ENCODE results near the gene PDZD8. TPM values are rescaled to one million over a fixed set of nuclear protein-coding genes. Genes with fewer than 3 reads are reported as not detected.
A peak's percentile ranks its signal among the peaks of the same experiment; 100 is the strongest.

The PDZD8 gene
- total and polyA plus RNA-seq, 2 experiments from 2014 or later, result 14.4 to 20.1 TPM

GRCh38 chr10:117342641-117343040 is 32.6 kb downstream of the PDZD8 start:
- in situ Hi-C loops (cut with MboI), result no loop called here
- peak overlapping the region; percentile 32 for H3K4me2 ChIP-seq (ENCODE audit: unreplicated experiment)
- H3K4me3 ChIP-seq, result no peak overlapping the region
- no peak overlapping the region for H3K9ac ChIP-seq
- peaks cover 4% of the 10 kb centered on the region for H4K20me1 ChIP-seq (ENCODE audit: insufficient read depth)
- H3K79me2 ChIP-seq (ENCODE audit: insufficient read depth), result peaks cover 93% of the 10 kb centered on the region
- H3K27me3 ChIP-seq (replicated peaks; ENCODE audit: insufficient read depth), result no peaks in the 10 kb centered on the region
- DNase-seq, result peak; percentile 73
- peaks cover 20% of the 10 kb centered on the region for H3F3A ChIP-seq (ENCODE audit: insufficient read depth)
- H3K9me2 ChIP-seq (ENCODE audit: insufficient read depth), result no peaks in the 10 kb centered on the region
- no peaks in the 10 kb centered on the region for H3K36me3 ChIP-seq (ENCODE audit: low read depth)
- no peaks in the 10 kb centered on the region for H3K9me3 ChIP-seq (ENCODE audit: low read depth)
- peak overlapping the region; percentile 73 for H3K27ac ChIP-seq
- H2AFZ ChIP-seq, result no peak overlapping the region
- WGBS, 2 experiments (ENCODE audit: low coverage in 1 of 2, low lambda C conversion rate in 2 of 2, missing lambda C conversion rate in 2 of 2), result 48 to 54% methylated on average over 5 of the region's 5 CpGs
- H3K4me1 ChIP-seq (ENCODE audit: insufficient read depth), result peaks cover 29% of the 10 kb centered on the region
- no peak for TF ChIP-seq EZH2phosphoT487 (IDR thresholded peaks at IDR 0.05; ENCODE audit: insufficient read depth, low read depth)
- no peak for TF ChIP-seq EZH2 (IDR thresholded peaks at IDR 0.05; ENCODE audit: insufficient read depth, poor library complexity, severe bottlenecking)

- no peaks in the 10 kb centered on the region for H3K36me3 ChIP-seq (ENCODE audit: low read depth)
- H3K27ac ChIP-seq, result no peak overlapping the region
- H3K4me3 ChIP-seq, result no peak overlapping the region
- in situ Hi-C loops (cut with MboI), result no loop called here
- H3K4me1 ChIP-seq (ENCODE audit: insufficient read depth), result peaks cover 29% of the 10 kb centered on the region
- H3K27me3 ChIP-seq (replicated peaks; ENCODE audit: insufficient read depth), result no peaks in the 10 kb centered on the region
- no peak for DNase-seq
- no peak overlapping the region for H3K4me2 ChIP-seq (ENCODE audit: unreplicated experiment)
- H3K9ac ChIP-seq, result no peak overlapping the region
- H3K9me3 ChIP-seq (ENCODE audit: low read depth), result no peaks in the 10 kb centered on the region
- TF ChIP-seq EZH2 (IDR thresholded peaks at IDR 0.05; ENCODE audit: insufficient read depth, poor library complexity, severe bottlenecking), result no peak
- no peak for TF ChIP-seq EZH2phosphoT487 (IDR thresholded peaks at IDR 0.05; ENCODE audit: insufficient read depth, low read depth)
- H3K79me2 ChIP-seq (ENCODE audit: insufficient read depth), result peaks cover 93% of the 10 kb centered on the region
- 96 to 99% methylated on average over 4 of the region's 4 CpGs for WGBS, 2 experiments (ENCODE audit: low coverage in 1 of 2, low lambda C conversion rate in 2 of 2, missing lambda C conversion rate in 2 of 2)
- H2AFZ ChIP-seq, result no peak overlapping the region
- H3F3A ChIP-seq (ENCODE audit: insufficient read depth), result peaks cover 20% of the 10 kb centered on the region
- H3K9me2 ChIP-seq (ENCODE audit: insufficient read depth), result no peaks in the 10 kb centered on the region
- no peaks in the 10 kb centered on the region; the same call in none of the 2 replicates for H4K20me1 ChIP-seq (ENCODE audit: insufficient read depth)
Measured at GRCh38 chr10:117341061-117341460, 34.2 kb downstream of the PDZD8 start.

- Histone ChIP-seq H3K9me2 (ENCODE audit: insufficient read depth) (no peaks in the 10 kb centered on the region), H3K27me3 (replicated peaks; ENCODE audit: insufficient read depth) (no peaks in the 10 kb centered on the region), H3K9me3 (ENCODE audit: low read depth) (no peaks in the 10 kb centered on the region), H3K4me2 (ENCODE audit: unreplicated experiment) (no peak overlapping the region), H2AFZ (no peak overlapping the region), H3K79me2 (ENCODE audit: insufficient read depth) (peaks cover 93% of the 10 kb centered on the region), H3K4me3 (no peak overlapping the region), H3F3A (ENCODE audit: insufficient read depth) (peaks cover 20% of the 10 kb centered on the region), H3K9ac (no peak overlapping the region), H3K36me3 (ENCODE audit: low read depth) (no peaks in the 10 kb centered on the region), H4K20me1 (ENCODE audit: insufficient read depth) (no peaks in the 10 kb centered on the region; the same call in none of the 2 replicates), H3K4me1 (ENCODE audit: insufficient read depth) (peaks cover 25% of the 10 kb centered on the region), H3K27ac (no peak overlapping the region)
- 88 to 92% methylated on average over 5 of the region's 5 CpGs for WGBS, 2 experiments (ENCODE audit: low coverage in 1 of 2, low lambda C conversion rate in 2 of 2, missing lambda C conversion rate in 2 of 2)
- in situ Hi-C loops (cut with MboI), result no loop called here
- TF ChIP-seq EZH2 (IDR thresholded peaks at IDR 0.05; ENCODE audit: insufficient read depth, poor library complexity, severe bottlenecking), result no peak
- TF ChIP-seq EZH2phosphoT487 (IDR thresholded peaks at IDR 0.05; ENCODE audit: insufficient read depth, low read depth), result no peak
- no peak for DNase-seq
Measured at GRCh38 chr10:117339979-117340378, 35.3 kb downstream of the PDZD8 start.

DNA sequence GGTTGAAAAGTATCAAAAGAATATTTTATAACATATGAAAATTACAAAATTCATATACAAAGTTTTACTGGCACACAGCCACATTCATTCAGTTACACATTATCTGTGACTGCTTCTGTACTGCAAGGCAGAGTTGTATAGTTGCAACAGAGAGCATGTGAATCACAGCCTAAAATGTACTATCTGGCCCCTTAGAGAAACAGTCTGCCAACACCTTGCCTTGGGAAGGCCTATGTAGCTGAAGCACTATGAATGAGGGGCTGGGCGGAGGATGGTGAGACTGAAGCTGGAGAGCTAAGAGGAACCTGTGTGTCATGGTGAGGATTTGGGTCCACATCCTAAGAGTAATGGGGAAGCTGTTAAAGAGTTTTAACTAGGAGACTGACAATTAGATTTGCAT is 35.7 kb downstream of the PDZD8 start:
- no peaks in the 10 kb centered on the region; the same call in none of the 2 replicates for H4K20me1 ChIP-seq (ENCODE audit: insufficient read depth)
- no peak overlapping the region for H3K27ac ChIP-seq
- TF ChIP-seq EZH2phosphoT487 (IDR thresholded peaks at IDR 0.05; ENCODE audit: insufficient read depth, low read depth), result no peak
- no peak overlapping the region for H3K4me3 ChIP-seq
- H2AFZ ChIP-seq, result no peak overlapping the region
- H3K79me2 ChIP-seq (ENCODE audit: insufficient read depth), result peaks cover 93% of the 10 kb centered on the region
- H3K27me3 ChIP-seq (replicated peaks; ENCODE audit: insufficient read depth), result no peaks in the 10 kb centered on the region
- no peak overlapping the region for H3K9ac ChIP-seq
- in situ Hi-C loops (cut with MboI), result no loop called here
- H3K4me1 ChIP-seq (ENCODE audit: insufficient read depth), result peaks cover 25% of the 10 kb centered on the region
- peaks cover 20% of the 10 kb centered on the region for H3F3A ChIP-seq (ENCODE audit: insufficient read depth)
- no peaks in the 10 kb centered on the region for H3K9me3 ChIP-seq (ENCODE audit: low read depth)
- no peak overlapping the region for H3K4me2 ChIP-seq (ENCODE audit: unreplicated experiment)
- no peaks in the 10 kb centered on the region for H3K36me3 ChIP-seq (ENCODE audit: low read depth)
- WGBS, 2 experiments (ENCODE audit: low coverage in 1 of 2, low lambda C conversion rate in 2 of 2, missing lambda C conversion rate in 2 of 2), result 93 to 100% methylated on average over 1 of the region's 1 CpG
- peak; percentile 53 for DNase-seq
- H3K9me2 ChIP-seq (ENCODE audit: insufficient read depth), result no peaks in the 10 kb centered on the region

GRCh38 chr10:117334926-117335325 is 40.3 kb downstream of the PDZD8 start:
- Histone ChIP-seq H3K36me3 (ENCODE audit: low read depth) (no peaks in the 10 kb centered on the region), H3K9ac (no peak overlapping the region), H3K4me2 (ENCODE audit: unreplicated experiment) (no peak overlapping the region), H4K20me1 (ENCODE audit: insufficient read depth) (peaks cover 6% of the 10 kb centered on the region; the same call in 1 of the 2 replicates), H3K4me3 (no peak overlapping the region), H3F3A (ENCODE audit: insufficient read depth) (no peaks in the 10 kb centered on the region; the same call in 1 of the 2 replicates), H3K27me3 (replicated peaks; ENCODE audit: insufficient read depth) (no peaks in the 10 kb centered on the region), H3K9me3 (ENCODE audit: low read depth) (no peaks in the 10 kb centered on the region), H3K27ac (no peak overlapping the region), H2AFZ (no peak overlapping the region), H3K4me1 (ENCODE audit: insufficient read depth) (peaks cover 10% of the 10 kb centered on the region; the same call in 1 of the 2 replicates), H3K9me2 (ENCODE audit: insufficient read depth) (no peaks in the 10 kb centered on the region), H3K79me2 (ENCODE audit: insufficient read depth) (peaks cover 100% of the 10 kb centered on the region)
- in situ Hi-C loops (cut with MboI), result no loop called here
- DNase-seq, result no peak
- TF ChIP-seq EZH2phosphoT487 (IDR thresholded peaks at IDR 0.05; ENCODE audit: insufficient read depth, low read depth), result no peak
- TF ChIP-seq EZH2 (IDR thresholded peaks at IDR 0.05; ENCODE audit: insufficient read depth, poor library complexity, severe bottlenecking), result no peak

All from GM23248 (cell line).